GM12892 (cell line): ENCODE data around the gene COG2.

ENCODE experiments used
- DNase-seq: peaks from one replicate; pipeline ENCODE4 v3.0.0; 2011; ENCODE audit not compliant: insufficient read length
- FAIRE-seq: peaks from 2 replicates; lab custom pipeline; 2011; peaks lifted over from hg19 to GRCh38; lab: Jason Lieb, UNC
- POLR2A ChIP-seq: IDR thresholded peaks from 2 replicates; pipeline ENCODE4 v1.6.1; 2011; ENCODE audit warnings: low read depth, low read length, control low read depth
- POLR2AphosphoS5 ChIP-seq: IDR thresholded peaks from 2 replicates; pipeline ENCODE4 v1.6.1; 2011; ENCODE audit warnings: low read depth, low read length, control low read depth
- TAF1 ChIP-seq: IDR thresholded peaks from 2 replicates; pipeline ENCODE4 v1.6.1; 2011; ENCODE audit warnings: low read depth, mild to moderate bottlenecking, control low read depth, low read length, borderline replicate concordance

Gene COG2

DNA sequence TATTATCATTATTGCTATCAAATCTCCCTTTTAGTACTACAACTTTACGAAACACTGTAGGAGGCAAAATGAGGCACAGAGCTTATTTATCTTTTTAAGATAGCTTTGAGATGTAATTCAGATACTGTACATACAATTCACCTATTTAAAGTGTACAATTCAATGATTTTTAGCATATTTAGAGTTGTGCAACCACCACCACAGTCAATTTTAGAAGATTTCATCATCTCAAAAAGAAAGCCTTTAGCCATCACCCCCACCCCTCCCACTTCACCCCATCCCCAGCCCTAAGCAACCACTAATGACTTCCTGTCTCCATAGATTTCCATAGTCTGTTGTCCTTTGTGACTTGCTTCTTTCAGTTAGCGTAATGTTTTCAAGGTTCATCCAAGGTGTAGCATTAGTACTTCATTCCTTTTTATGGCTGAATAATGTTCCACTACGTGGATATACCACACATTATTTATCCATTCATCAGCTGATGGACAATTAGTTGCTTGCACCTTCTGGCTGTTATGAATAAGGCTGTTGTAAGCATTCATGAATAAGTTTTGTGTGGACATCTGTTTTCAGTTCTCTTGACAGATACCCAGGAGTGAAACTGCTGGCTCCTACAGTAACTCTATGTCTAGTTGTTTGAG, 95.5 kb downstream of the COG2 start:
- FAIRE-seq, result no peak
- no peak for TF ChIP-seq TAF1
- TF ChIP-seq POLR2A, result no peak
- no peak for TF ChIP-seq POLR2AphosphoS5

DNA sequence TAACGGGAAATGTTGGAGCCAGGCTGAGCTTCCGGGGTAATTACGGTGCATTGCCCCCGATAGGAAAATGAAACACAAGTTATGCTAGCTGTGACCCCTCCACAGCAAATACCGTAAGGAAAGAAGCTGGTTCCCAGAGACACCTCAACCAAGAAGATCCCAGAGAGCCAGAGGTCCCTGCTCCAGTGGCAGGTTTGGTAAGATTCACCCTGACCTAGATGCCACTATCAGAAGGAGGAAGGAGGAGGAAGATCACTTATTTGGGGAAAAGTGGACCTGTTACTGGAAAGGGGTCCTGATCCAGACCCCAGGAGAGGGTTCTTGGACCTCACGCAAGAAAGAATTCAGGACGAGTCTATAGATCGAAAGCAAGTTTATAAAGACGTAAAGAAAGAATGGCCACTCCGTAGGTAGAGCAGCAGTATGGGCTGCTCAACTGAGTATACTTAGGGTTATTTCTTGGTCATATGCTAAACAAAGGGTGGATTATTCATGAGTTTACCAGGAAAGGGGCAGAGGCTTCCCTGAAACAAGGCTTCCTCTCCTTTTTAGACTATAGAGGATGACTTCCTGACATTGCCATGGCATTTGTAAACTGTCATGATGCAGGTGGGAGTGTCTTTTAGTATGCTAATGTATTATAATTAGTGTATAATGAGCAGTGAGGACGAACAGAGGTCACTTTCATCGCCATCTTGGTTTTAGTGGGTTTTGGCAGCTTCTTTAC, 97.4 kb downstream of the COG2 start:
- DNase-seq (no peak), FAIRE-seq (no peak)
- TF ChIP-seq POLR2A (no peak), TAF1 (no peak), POLR2AphosphoS5 (no peak)

More for the DNA sequence above, 95.5 kb downstream of the COG2 start:
- no peak for DNase-seq
